Activated naive CD8-positive, alpha-beta T cell treated with anti-CD3 and anti-CD28 coated beads, Interleukin-2, amount 10 ng/mL, durations not matched to agents 7 days and 5 days (primary cell): ENCODE results near the gene ANGPTL4. TPM values are rescaled to one million over a fixed set of nuclear protein-coding genes. Genes with fewer than 3 reads are reported as not detected.
A peak's percentile ranks its signal among the peaks of the same experiment; 100 is the strongest.
"Not testable (repeated sequence)": the region's sequence is repeated elsewhere in the genome, so short reads cannot be mapped to it uniquely, and the experiment has no call there.

Experiments used
- ATAC-seq: fragments of 150-1000 bp; cut with Tn5 transposase; one replicate; pipeline ENCODE4 v1.10.0; 2021; ENCODE audit warnings: low read depth, moderate library complexity
- POLR2A ChIA-PET: fragments of 350-600 bp; sonication (Branson Sonifier 250); formaldehyde crosslinking; loops from one replicate; lab custom pipeline; 2021; ENCODE audit warnings: antibody characterized with exemption; lab: Charles Lee
- DNase-seq: peaks from one replicate; pipeline ENCODE4 v3.0.0; 2021
- H3K27ac Mint-ChIP-seq: one replicate; pipeline ENCODE4 v1.8.0; 2022; ENCODE audit warnings: mild to moderate bottlenecking, mixed read lengths
- H3K27me3 Mint-ChIP-seq: one replicate; pipeline ENCODE4 v1.8.0; 2022; ENCODE audit warnings: mild to moderate bottlenecking, moderate library complexity, mixed read lengths
- H3K36me3 Mint-ChIP-seq: one replicate; pipeline ENCODE4 v1.8.0; 2021; ENCODE audit warnings: mild to moderate bottlenecking, mixed read lengths
- H3K4me1 Mint-ChIP-seq: one replicate; pipeline ENCODE4 v1.8.0; 2021; ENCODE audit warnings: mixed read lengths
- H3K4me3 Mint-ChIP-seq: one replicate; pipeline ENCODE4 v1.8.0; 2022; ENCODE audit warnings: mild to moderate bottlenecking, moderate library complexity, mixed read lengths
- H3K9me3 Mint-ChIP-seq: one replicate; pipeline ENCODE4 v1.8.0; 2021; ENCODE audit warnings: mixed read lengths
- total RNA-seq, 2 experiments: library from RNA; stranded (reverse); gene quantifications; one replicate each; pipeline ENCODE4 v1.2.3, GENCODE V29; 2021

The ANGPTL4 gene
- total RNA-seq, 2 experiments from 2014 or later = 0.64 TPM; not detected in 1

- no peaks in the 10 kb centered on the region for H3K9me3 Mint-ChIP-seq
Measured at GRCh38 chr19:8358948-8359347, 5.0 kb upstream of the ANGPTL4 start.

GRCh38 chr19:8360196-8360595 is 3.8 kb upstream of the ANGPTL4 start:
- no peak for ATAC-seq
- Mint-ChIP-seq H3K4me1 (peaks cover 17% of the 10 kb centered on the region), H3K27me3 (peaks cover 24% of the 10 kb centered on the region), H3K36me3 (no peaks in the 10 kb centered on the region), H3K9me3 (no peaks in the 10 kb centered on the region), H3K27ac (no peak overlapping the region), H3K4me3 (no peak overlapping the region)
- POLR2A ChIA-PET = interaction anchor here (0.6 kb wide), 1 partner anchor 41 kb away, joined by 9 read pairs; no protein-coding TSS in a partner anchor
- DNase-seq = no peak

More at GRCh38 chr19:8358948-8359347, 5.0 kb upstream of the ANGPTL4 start:
- DNase-seq (no peak), ATAC-seq (no peak)
- Mint-ChIP-seq H3K36me3 (no peaks in the 10 kb centered on the region), H3K27me3 (peaks cover 19% of the 10 kb centered on the region), H3K27ac (no peak overlapping the region), H3K4me3 (no peak overlapping the region), H3K4me1 (peaks cover 17% of the 10 kb centered on the region)
- POLR2A ChIA-PET = no interaction called here

- DNase-seq (no peak), ATAC-seq (no peak)
- Mint-ChIP-seq H3K36me3 (peaks cover 2% of the 10 kb centered on the region), H3K4me1 (peaks cover 10% of the 10 kb centered on the region), H3K27ac (no peak overlapping the region), H3K4me3 (peak overlapping the region; percentile 32), H3K27me3 (peaks cover 32% of the 10 kb centered on the region), H3K9me3 (no peaks in the 10 kb centered on the region)
- POLR2A ChIA-PET = interaction anchor here (0.5 to 1.2 kb wide), 2 partner anchors 29 to 556 kb away, joined by 3 read pairs; no protein-coding TSS in a partner anchor
Measured at GRCh38 chr19:8361921-8362793, 1.8 kb upstream of the ANGPTL4 start.

GRCh38 chr19:8366121-8366581 is 2.2 kb downstream of the ANGPTL4 start:
- DNase-seq (no peak), ATAC-seq (no peak)
- no peak overlapping the region for H3K4me3 Mint-ChIP-seq
- H3K27ac Mint-ChIP-seq = no peak overlapping the region
- peaks cover 13% of the 10 kb centered on the region for H3K4me1 Mint-ChIP-seq
- H3K27me3 Mint-ChIP-seq = peaks cover 47% of the 10 kb centered on the region
- POLR2A ChIA-PET = interaction anchor here (1.0 kb wide), 1 partner anchor 24 kb away, joined by 4 read pairs; the partner anchor contains the start of gene RAB11B
- no peaks in the 10 kb centered on the region for H3K9me3 Mint-ChIP-seq
- peaks cover 2% of the 10 kb centered on the region for H3K36me3 Mint-ChIP-seq

GRCh38 chr19:8366961-8367326 is 3.0 kb downstream of the ANGPTL4 start:
- Mint-ChIP-seq H3K9me3 (no peaks in the 10 kb centered on the region), H3K27me3 (peaks cover 43% of the 10 kb centered on the region), H3K4me3 (no peak overlapping the region), H3K27ac (no peak overlapping the region), H3K4me1 (peaks cover 11% of the 10 kb centered on the region), H3K36me3 (peaks cover 2% of the 10 kb centered on the region)
- DNase-seq (no peak), ATAC-seq (no peak)
- POLR2A ChIA-PET = interaction anchor here (1.0 kb wide), 1 partner anchor 24 kb away, joined by 4 read pairs; the partner anchor contains the start of gene RAB11B

- Mint-ChIP-seq H3K9me3 (no peaks in the 10 kb centered on the region), H3K4me3 (no peak overlapping the region), H3K36me3 (peaks cover 2% of the 10 kb centered on the region), H3K27ac (no peak overlapping the region), H3K4me1 (peaks cover 9% of the 10 kb centered on the region), H3K27me3 (peaks cover 41% of the 10 kb centered on the region)
- DNase-seq (no peak), ATAC-seq (no peak)
- POLR2A ChIA-PET = interaction anchor here (0.7 kb wide), 1 partner anchor 9 kb away, joined by 3 read pairs; no protein-coding TSS in a partner anchor
Measured at GRCh38 chr19:8367327-8368001, 3.5 kb downstream of the ANGPTL4 start.

- POLR2A ChIA-PET = interaction anchor here (1.2 kb wide), 1 partner anchor 13 kb away, joined by 3 read pairs; no protein-coding TSS in a partner anchor
- H3K36me3 Mint-ChIP-seq = peaks cover 2% of the 10 kb centered on the region
- no peak for DNase-seq
- no peak overlapping the region for H3K4me3 Mint-ChIP-seq
- no peak for ATAC-seq
- no peaks in the 10 kb centered on the region for H3K9me3 Mint-ChIP-seq
- peaks cover 3% of the 10 kb centered on the region for H3K4me1 Mint-ChIP-seq
- peaks cover 26% of the 10 kb centered on the region for H3K27me3 Mint-ChIP-seq
- H3K27ac Mint-ChIP-seq = no peak overlapping the region
Measured at GRCh38 chr19:8370176-8371010, 6.4 kb downstream of the ANGPTL4 start.

GRCh38 chr19:8371011-8371804 is 7.3 kb downstream of the ANGPTL4 start:
- Mint-ChIP-seq H3K36me3 (peaks cover 2% of the 10 kb centered on the region), H3K4me1 (peaks cover 3% of the 10 kb centered on the region), H3K27me3 (peaks cover 21% of the 10 kb centered on the region), H3K27ac (no peak overlapping the region), H3K4me3 (no peak overlapping the region), H3K9me3 (no peaks in the 10 kb centered on the region)
- DNase-seq = no peak
- POLR2A ChIA-PET = no interaction called here
- no peak for ATAC-seq

- H3K36me3 Mint-ChIP-seq = no peaks in the 10 kb centered on the region
- peaks cover 12% of the 10 kb centered on the region for H3K4me1 Mint-ChIP-seq
- POLR2A ChIA-PET = no interaction called here
- peaks cover 2% of the 10 kb centered on the region for H3K27me3 Mint-ChIP-seq
- H3K27ac Mint-ChIP-seq = no peak overlapping the region
- H3K9me3 Mint-ChIP-seq = no peaks in the 10 kb centered on the region
- H3K4me3 Mint-ChIP-seq = no peak overlapping the region
- DNase-seq = no peak
- no peak for ATAC-seq
Measured at GRCh38 chr19:8373867-8374813, 10.2 kb downstream of the ANGPTL4 start.

- not testable (repeated sequence) for H3K27ac Mint-ChIP-seq, H3K27me3 Mint-ChIP-seq, H3K4me3 Mint-ChIP-seq, DNase-seq, H3K36me3 Mint-ChIP-seq, ATAC-seq, H3K9me3 Mint-ChIP-seq
- POLR2A ChIA-PET = interaction anchor here (1.2 kb wide), 1 partner anchor 8 kb away, joined by 3 read pairs; no protein-coding TSS in a partner anchor
- peaks cover 12% of the 10 kb centered on the region for H3K4me1 Mint-ChIP-seq
Measured at GRCh38 chr19:8375766-8376165, 11.8 kb downstream of the ANGPTL4 start.

- not testable (repeated sequence) for H3K36me3 Mint-ChIP-seq, DNase-seq, H3K27me3 Mint-ChIP-seq, H3K4me3 Mint-ChIP-seq, H3K27ac Mint-ChIP-seq, ATAC-seq, H3K9me3 Mint-ChIP-seq
- POLR2A ChIA-PET = interaction anchor here (1.2 to 2.4 kb wide), 2 partner anchors 9 to 14 kb away, joined by 3 to 11 read pairs; partner anchors contain the start of gene RAB11B
- H3K4me1 Mint-ChIP-seq = peaks cover 12% of the 10 kb centered on the region
Measured at GRCh38 chr19:8376373-8376974, 12.5 kb downstream of the ANGPTL4 start.
